SHP77 treated with DMSO at 0.1 percent for 48 hours (cell line): ENCODE results near the gene DPP6.

Experiments
- DNase-seq: peaks from one replicate; lab custom pipeline; 2025; lab: John Stamatoyannopoulos, UW

Gene DPP6

DNA sequence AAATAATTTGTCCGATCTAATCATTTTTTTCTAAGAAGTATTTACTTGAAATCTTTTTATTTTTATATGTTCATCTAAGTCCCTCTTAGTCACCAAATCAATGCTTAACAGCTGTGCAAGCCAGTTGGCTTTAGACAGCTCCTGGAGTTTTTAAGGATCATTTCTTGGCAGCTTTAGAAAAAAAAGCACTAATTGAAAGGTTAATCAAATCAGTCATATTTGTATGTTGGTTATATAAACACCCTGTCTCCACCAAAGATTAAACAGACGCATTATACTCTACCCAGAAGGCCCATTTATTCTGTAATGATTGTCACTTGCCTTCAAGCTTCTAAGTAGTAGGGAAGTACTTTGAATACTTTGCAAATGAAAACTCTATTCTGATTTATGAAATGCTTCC lies 890.5 kb downstream of the DPP6 start:
- DNase-seq = no peak
